Caki2 (cell line): Measurements from ENCODE around the gene TJAP1. TPM values are rescaled to one million over a fixed set of nuclear protein-coding genes. Genes with fewer than 3 reads are reported as not detected.
"Not testable (repeated sequence)": the region's sequence is repeated elsewhere in the genome, so short reads cannot be mapped to it uniquely, and the experiment has no call there.

Experiments
- DNase-seq: peaks from one replicate; pipeline ENCODE4 v3.0.0-alpha.2; 2015; ENCODE audit warnings: low read depth
- in situ Hi-C: cut with HindIII; loops from 2 replicates; pipeline ENCODE4 v1.10.0; 2016; ENCODE audit warnings: low sequenced_read_pairs, low pct_unique_long_range_greater_than_20kb, mixed read lengths
- total RNA-seq: library from RNA; depleted of rRNA; stranded (reverse); fragments of >200 nt; shearing (Covaris generic); gene quantifications from 2 replicates; pipeline ENCODE4 v1.2.3, GENCODE V29; 2014; ENCODE audit warnings: low replicate concordance

Gene TJAP1
- total RNA-seq, 1 experiment from 2014 or later = 20.2 TPM

- DNase-seq = no peak
- in situ Hi-C loops = no loop called here
Observed at GRCh38 chr6:43450699-43451131, 26.7 kb upstream of the TJAP1 start.

DNA sequence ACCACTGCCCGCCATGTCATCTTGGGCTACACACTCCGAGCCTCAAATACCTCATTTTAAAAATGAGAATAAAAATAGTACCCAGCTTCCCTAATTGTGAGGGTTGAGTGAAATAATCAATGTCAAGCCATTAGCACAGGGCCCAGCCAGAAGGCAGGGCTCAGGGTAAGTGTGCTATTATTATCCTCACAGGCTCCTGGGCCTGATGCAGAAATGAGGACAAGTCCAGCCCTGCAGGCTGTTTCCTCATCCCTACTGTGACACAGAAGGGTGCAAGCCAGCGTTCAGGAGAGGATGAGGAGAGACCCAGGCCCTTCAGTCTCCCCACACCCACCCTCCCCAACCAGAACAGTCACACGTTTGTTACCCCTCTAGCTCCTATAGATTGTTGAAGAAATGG, 26.0 kb upstream of the TJAP1 start:
- DNase-seq = no peak
- in situ Hi-C loops = no loop called here

DNA sequence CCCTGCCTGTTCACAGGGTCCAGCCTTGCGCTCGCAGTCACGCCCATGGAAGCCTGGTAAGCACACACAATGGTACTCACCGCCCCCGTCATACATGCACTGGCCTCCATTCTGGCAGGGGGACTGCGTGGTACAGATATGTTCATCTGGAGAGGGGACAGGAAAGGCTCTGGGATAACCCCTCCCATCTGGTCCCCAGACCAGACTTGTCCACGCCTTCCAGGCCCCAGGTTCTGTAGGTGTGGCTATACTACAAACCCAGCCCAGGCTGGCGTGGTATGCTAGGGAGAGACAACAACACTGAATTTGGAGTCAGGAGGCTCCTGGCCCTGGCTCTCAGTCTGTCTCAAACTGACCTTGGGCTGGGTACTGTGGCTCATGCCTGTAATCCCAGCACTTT, 25.4 kb upstream of the TJAP1 start:
- in situ Hi-C loops = no loop called here
- no peak for DNase-seq

GRCh38 chr6:43452896-43453295, 24.5 kb upstream of the TJAP1 start:
- DNase-seq = no peak
- in situ Hi-C loops = no loop called here

- no peak for DNase-seq
- in situ Hi-C loops = no loop called here
Observed at GRCh38 chr6:43453831-43454230, 23.5 kb upstream of the TJAP1 start.

DNA sequence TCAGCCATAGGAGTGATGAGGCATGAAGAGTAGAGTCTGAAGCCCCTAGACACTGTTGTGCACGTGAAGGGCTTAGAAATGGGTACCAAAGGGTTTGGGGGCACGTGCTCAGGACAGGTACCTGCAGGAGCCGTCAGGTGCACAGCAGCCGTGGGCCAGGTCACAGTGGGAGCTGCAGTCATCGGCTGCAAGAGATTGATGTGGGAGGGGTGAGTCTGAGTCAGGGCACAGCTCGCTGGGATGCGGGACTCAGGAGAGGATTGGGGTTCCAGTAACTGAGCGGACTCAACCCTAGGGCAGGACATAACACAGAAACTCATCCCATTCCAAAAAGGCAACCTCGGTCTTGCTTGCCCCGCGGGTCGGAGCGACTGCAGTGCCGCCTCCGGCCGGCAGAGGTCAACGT, 23.1 kb upstream of the TJAP1 start:
- in situ Hi-C loops = no loop called here

DNA sequence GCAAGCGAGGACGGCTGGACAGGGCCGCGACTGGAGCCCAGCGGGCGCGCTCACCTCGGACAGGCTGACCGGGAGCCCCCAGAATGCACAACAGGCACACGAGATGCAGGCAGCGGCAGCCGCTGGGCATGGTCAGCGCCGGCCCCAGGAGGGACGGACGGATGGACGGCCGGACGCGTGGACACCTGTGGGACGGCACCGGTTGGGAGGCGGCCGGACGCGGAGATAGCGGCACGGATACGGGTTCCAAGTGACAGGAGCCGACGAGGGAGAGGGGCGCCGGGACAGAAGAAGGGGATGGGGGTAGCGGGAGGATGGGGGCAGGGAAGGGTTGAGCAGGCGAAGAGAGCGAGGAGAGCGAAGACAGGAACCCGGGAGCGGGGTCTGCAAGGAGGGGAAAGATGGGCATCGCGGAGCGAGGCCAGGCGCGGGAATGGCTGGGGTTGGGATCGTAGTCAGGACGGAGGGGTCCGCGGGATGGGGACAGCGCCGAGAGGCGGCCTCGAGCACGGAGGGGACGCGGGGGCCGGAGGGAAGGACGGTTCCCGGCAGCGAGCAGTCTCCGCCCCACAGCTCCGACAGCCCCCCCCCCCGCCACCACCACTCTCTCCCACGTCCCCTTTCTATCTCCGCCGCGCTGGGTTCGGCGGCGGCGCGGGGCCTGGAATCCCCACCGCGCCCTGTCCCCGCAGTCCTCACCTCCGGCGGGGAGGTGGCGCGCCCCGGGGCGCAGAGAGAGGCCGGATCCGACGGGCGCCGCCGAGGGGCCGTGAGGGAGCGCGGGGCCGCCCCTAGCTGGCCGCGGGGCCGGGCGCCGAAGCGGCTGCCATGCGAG, 22.5 kb upstream of the TJAP1 start:
- in situ Hi-C loops = no loop called here
- peak; percentile 77 for DNase-seq

More for the DNA sequence above, 23.1 kb upstream of the TJAP1 start:
- DNase-seq = no peak

DNA sequence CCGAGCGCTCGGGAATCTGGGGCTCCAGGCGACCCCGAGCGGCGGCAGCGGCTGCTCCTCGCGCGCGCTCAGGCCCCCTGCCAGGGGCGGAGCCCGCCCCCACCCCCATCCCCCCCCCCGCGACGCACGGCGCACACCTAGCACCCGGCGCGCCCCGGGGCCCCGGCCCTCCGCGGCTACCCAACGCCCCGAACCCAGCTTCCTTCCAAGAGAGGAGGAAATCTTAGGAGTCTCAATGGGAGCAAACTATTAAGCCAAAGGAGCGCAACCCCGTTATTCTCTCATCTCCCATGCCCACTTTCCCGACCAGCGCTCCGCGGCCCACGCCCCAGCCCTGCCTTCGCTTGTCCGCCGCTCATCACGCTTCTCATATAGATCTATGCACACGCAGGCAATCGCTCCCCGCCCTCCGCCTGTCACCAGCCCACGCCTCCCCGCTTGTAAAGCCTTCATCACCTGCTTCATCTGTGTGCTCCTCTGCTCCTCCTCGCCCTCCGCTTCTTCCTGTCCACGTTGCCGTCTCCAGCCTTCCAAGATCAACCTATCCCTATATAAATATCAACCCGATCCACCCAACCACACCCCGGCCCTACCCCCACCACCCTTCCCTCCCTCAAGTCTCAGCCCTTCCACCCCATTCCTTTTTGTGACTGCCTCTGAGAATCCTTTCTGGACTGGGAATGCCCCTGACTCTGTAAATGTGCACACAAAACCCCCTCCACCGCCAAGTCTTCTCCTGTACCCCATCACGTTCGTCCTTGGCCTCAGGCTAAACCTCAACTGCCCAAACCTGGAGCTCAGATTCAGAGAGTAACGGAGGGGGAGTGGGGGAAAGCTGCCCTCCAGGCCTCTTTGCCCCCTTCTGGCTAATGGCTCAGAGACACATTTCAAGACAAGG, 21.6 kb upstream of the TJAP1 start, which contains the start of gene DLK2:
TSS of gene DLK2 (minus strand) at position 18 of the 898 bp plus-strand sequence. CDS start 723 bp downstream, outside the sequence.
- in situ Hi-C loops = no loop called here
- DNase-seq = peak; percentile 26

GRCh38 chr6:43457643-43458042, 19.7 kb upstream of the TJAP1 start:
- DNase-seq = no peak
- in situ Hi-C loops = no loop called here

DNA sequence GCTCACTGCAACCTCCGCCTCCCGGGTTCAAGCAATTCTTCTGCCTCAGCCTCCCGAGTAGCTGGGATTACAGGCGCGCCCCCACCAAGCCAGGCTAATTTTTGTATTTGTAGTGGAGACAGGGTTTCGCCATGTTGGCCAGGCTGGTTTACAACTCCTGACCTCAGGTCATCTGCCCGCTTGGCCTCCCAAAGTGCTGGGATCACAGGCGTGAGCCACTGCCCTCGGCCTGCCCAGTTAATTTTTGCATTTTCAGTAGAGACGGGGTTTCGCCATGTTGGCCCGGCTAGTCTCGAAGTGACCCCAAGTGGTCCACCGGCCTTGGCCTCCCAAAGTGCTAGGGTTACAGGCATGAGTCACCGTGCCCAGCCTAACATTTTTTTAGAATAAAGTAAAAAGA, 19.2 kb upstream of the TJAP1 start:
- not testable (repeated sequence) for DNase-seq

DNA sequence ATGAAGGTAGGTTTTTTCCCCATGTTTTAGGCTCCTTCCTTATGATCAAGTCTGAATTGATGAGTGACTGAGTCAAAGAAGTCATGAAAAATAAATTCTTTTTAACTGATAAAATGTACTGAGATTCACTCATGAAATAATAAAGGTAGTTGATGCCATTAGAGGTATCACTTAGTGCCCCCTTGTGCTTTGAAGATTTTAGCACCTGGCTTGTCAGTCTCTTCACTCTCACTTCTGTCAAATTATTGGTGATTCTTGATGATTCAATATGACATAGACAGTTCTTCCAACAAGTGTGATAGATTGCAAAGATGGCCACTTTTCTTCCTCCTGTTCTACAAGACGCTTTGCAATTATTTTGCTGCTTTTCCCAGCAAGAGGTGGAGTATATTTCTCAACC, 17.8 kb upstream of the TJAP1 start:
- in situ Hi-C loops = no loop called here
- no peak for DNase-seq

More for the DNA sequence above, 19.2 kb upstream of the TJAP1 start:
- in situ Hi-C loops = not testable (repeated sequence)

- no peak for DNase-seq
- in situ Hi-C loops = no loop called here
Observed at GRCh38 chr6:43460032-43460431, 17.3 kb upstream of the TJAP1 start.

DNA sequence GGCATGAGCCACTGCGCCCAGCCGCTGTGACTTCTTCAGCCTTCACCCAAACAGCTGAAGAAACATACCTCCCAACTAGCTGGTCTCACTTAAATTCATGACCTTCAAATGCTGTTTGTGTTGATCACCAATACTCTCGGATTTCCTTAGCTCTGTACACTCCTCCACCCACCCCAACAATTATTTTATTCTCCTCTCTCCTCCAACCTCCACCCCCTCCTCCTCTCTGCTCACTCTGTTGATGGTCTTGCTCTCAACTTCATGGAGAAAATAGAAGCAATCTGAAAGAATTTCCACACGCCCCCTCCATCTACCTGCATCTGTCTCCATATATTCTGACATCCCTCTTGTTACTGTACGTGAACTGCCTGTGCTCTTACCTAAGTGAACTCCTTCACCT, 15.4 kb upstream of the TJAP1 start:
- in situ Hi-C loops = no loop called here
- DNase-seq = no peak

DNA sequence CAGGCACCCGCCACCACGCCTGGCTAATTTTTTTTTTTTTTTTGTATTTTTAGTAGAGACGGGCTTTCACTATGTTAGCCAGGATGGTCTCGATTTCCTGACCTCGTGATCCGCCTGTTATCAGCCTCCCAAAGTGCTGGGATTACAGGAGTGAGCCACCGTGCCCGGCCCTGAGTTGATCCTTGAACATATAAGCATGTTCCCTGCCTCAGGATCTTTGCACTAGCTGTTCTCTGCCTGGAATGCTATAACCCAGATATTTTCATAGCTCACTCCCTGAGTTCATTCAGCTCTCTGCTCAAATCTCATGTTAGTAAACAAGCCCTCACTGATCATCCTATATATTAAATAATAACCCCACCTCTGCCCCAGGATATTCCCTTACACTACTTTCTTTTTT, 13.0 kb upstream of the TJAP1 start:
- in situ Hi-C loops = no loop called here
- DNase-seq = no peak

GRCh38 chr6:43465948-43466347, 11.4 kb upstream of the TJAP1 start:
- in situ Hi-C loops = no loop called here
- no peak for DNase-seq

GRCh38 chr6:43467265-43467664, 10.1 kb upstream of the TJAP1 start:
- DNase-seq, in situ Hi-C loops: not testable (repeated sequence)

DNA sequence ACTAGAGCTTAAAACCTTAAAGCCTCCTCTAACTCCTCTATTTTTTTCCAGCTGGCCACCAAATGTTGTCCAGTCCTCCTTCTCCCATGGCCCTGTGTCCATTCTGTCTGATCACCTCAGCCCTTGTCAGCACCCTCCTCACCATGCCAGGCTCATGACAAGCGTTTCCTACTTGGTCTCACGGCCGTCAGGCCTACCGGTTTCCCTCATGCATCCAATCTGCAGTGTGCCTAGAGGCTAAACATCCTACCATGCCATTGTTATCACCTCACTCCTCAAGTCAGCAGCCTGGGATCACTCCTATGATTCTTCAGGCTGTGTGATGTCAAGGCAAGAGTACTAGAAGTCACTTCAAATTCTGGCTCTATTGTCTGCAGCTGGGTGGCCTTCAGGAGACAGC, 9.6 kb upstream of the TJAP1 start:
- DNase-seq = no peak
- in situ Hi-C loops = no loop called here

GRCh38 chr6:43468240-43468639, 9.1 kb upstream of the TJAP1 start:
- in situ Hi-C loops = no loop called here
- no peak for DNase-seq
